Osteoblast (primary cell): ENCODE measurements around the gene RHBDF2. TPM values are rescaled to one million over a fixed set of nuclear protein-coding genes. Genes with fewer than 3 reads are reported as not detected.

Experiments used
- DNase-seq: peaks from one replicate; pipeline ENCODE4 v3.0.0; 2011; ENCODE audit warnings: low spot score, mixed read lengths; ENCODE audit not compliant: insufficient read length; ENCODE audit errors: missing footprints
- H2AFZ ChIP-seq: 2 replicates; pipeline ENCODE4 v1.6.0; 2011; ENCODE audit warnings: mild to moderate bottlenecking, low read length
- H3K27ac ChIP-seq: 2 replicates; pipeline ENCODE4 v1.5.1; 2011; ENCODE audit warnings: mild to moderate bottlenecking, low read depth, low read length, moderate library complexity
- H3K27me3 ChIP-seq: 2 replicates; pipeline ENCODE4 v1.6.0; 2012; ENCODE audit warnings: mild to moderate bottlenecking, control low read depth, inconsistent platforms, low read length, moderate library complexity; ENCODE audit not compliant: insufficient read depth
- H3K36me3 ChIP-seq: 2 replicates; pipeline ENCODE4 v1.5.1; 2011; ENCODE audit warnings: mild to moderate bottlenecking, low read length, control low read depth, moderate library complexity; ENCODE audit not compliant: insufficient read depth
- H3K4me1 ChIP-seq: 2 replicates; pipeline ENCODE4 v1.5.1; 2011; ENCODE audit warnings: mild to moderate bottlenecking, low read length, control low read depth, moderate library complexity; ENCODE audit not compliant: insufficient read depth
- H3K4me2 ChIP-seq: 2 replicates; pipeline ENCODE4 v1.6.0; 2011; ENCODE audit warnings: mild to moderate bottlenecking, low read length; ENCODE audit not compliant: insufficient read depth
- H3K4me3 ChIP-seq: fragments of 200-600 bp; sonication (generic); 3 replicates; pipeline ENCODE4 v1.5.1; 2012; ENCODE audit warnings: mild to moderate bottlenecking, low read length, inconsistent platforms; ENCODE audit not compliant: insufficient read depth
- H3K79me2 ChIP-seq: 2 replicates; pipeline ENCODE4 v1.6.0; 2012; ENCODE audit warnings: mild to moderate bottlenecking, low read length, control low read depth, inconsistent platforms; ENCODE audit not compliant: insufficient read depth
- H3K9me3 ChIP-seq: 2 replicates; pipeline ENCODE4 v1.5.1; 2011; ENCODE audit warnings: low read depth, low read length, control low read depth
- H4K20me1 ChIP-seq: 2 replicates; pipeline ENCODE4 v1.6.0; 2012; ENCODE audit warnings: mild to moderate bottlenecking, low read length, control low read depth; ENCODE audit not compliant: insufficient read depth
- CTCF ChIP-seq: IDR thresholded peaks from 2 replicates; pipeline ENCODE4 v1.5.1; 2011; ENCODE audit warnings: mild to moderate bottlenecking, low read depth, low read length, moderate library complexity; ENCODE audit errors: extremely low read depth
- total RNA-seq: library from RNA; depleted of rRNA; stranded (reverse); fragments of >200 nt; gene quantifications from 2 replicates; pipeline ENCODE4 v1.2.3, GENCODE V29; 2012

Gene RHBDF2
- total RNA-seq, 1 donor: 8.3 TPM

DNA sequence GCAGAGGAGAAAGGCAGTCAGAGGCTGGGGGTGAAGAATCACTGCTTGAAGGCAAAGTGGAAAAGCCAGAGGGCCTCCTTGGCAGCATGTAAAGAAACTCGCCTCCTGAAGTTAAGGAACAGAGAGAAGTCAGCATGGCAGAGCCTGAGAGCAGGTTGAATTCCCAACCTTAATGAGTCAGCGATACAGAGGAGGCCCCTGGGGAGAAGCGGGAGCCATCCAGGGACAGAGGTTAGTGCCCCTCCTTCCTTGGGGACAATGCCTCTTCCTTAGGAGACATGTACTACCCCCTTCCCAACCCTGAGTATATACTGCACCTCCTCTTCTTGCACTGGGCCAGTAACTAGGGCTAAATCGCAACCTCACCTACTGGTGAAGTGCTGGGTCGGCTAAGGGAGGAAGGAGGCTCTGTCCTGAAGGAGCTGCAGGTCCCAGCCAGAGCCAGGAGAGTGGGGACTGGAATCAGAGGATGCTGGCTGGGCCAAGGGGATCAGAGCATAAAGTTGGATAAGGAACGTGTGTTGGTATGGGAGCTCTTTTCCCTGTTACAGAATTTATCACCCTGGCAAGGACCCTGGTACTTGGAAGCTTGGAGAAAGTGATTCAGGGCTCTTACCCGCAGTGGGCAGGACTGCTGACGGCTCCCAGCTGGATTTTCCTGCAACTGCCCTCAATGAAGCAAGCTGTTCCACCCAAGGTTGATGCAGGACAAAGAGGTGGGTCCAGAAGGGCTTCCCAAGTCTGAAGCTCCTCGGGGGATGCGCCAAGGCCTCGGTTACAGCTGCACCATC is 39.3 kb downstream of the RHBDF2 start:
- no peak overlapping the region for H2AFZ ChIP-seq
- H4K20me1 ChIP-seq: no peaks in the 10 kb centered on the region
- no peak overlapping the region for H3K4me3 ChIP-seq
- H3K79me2 ChIP-seq: no peaks in the 10 kb centered on the region
- H3K9me3 ChIP-seq: no peaks in the 10 kb centered on the region
- no peaks in the 10 kb centered on the region for H3K36me3 ChIP-seq
- TF ChIP-seq CTCF: no peak
- H3K27ac ChIP-seq: no peak overlapping the region
- DNase-seq: no peak
- peaks cover 4% of the 10 kb centered on the region for H3K27me3 ChIP-seq
- H3K4me2 ChIP-seq: no peak overlapping the region
- H3K4me1 ChIP-seq: peaks cover 15% of the 10 kb centered on the region

DNA sequence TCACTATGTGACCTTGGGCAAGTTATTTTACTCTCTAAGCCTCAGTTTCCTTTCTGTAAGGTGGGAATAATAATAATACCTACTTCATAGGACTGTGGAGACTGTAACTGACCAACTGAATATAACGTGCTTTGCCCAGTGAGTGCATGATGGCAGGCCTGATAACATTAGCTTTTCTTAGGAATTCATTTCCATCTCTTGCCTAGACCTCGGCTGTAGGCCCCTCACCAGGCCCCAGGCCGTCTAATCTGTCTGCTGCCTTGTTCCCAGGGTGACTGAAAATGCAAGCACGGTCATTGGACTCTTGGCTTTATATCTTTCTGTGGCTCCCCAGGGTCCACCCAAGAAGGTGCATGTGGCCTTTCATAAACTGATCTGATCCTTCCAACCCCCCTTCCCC is 41.5 kb downstream of the RHBDF2 start:
- Histone ChIP-seq H3K9me3 (no peaks in the 10 kb centered on the region), H3K27ac (no peak overlapping the region), H3K4me2 (no peak overlapping the region), H2AFZ (no peak overlapping the region), H3K4me3 (no peak overlapping the region), H3K79me2 (no peaks in the 10 kb centered on the region), H4K20me1 (no peaks in the 10 kb centered on the region), H3K4me1 (peaks cover 15% of the 10 kb centered on the region), H3K36me3 (no peaks in the 10 kb centered on the region), H3K27me3 (peaks cover 4% of the 10 kb centered on the region)
- TF ChIP-seq CTCF: no peak
- DNase-seq: no peak

DNA sequence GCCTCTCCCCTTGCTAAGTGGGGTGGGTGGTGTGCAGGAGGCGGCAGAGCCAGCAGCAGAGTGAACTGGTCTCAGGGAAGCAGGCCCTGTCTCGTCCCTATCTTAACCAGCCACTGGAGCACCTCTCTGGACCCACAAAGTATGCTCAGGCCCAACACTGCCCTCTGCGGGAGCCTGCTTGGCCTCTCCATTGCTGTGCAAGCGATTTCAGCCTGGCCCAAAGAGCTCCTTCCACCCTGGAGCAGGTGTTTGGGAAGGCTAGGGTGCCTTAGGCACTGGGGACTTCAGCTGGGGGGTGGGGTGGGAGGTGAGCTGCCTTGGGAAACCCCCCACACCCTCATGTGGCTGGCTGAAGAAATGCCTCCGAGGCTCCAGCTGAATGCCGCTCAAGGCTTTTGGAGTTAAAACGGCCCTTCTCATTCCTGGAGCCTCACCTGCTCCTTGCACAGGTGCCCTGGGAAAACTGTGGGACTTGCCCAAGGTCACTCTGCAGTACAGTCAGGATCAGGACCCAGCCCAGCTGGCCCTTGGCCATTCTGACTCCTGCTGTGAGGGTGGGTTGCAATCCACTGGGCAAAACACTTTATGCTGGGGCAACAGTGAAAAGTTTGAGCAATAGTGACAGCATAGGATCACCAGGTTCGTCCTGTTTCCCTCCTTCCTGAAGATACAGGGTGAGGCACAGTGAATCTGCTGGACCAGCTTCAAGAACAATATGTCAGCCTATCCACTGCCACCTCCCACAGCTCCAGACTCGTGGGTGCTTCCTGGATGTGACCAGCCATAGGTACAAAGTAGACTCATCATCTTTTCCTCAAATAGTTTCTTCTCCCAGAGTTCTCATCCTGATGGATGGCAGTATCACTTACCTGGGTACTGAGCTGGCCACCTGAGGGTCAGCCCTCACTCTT is 42.4 kb downstream of the RHBDF2 start:
- no peaks in the 10 kb centered on the region for H3K9me3 ChIP-seq
- TF ChIP-seq CTCF: peak; percentile 68
- H3K4me3 ChIP-seq: no peak overlapping the region
- no peaks in the 10 kb centered on the region for H4K20me1 ChIP-seq
- no peak overlapping the region for H3K27ac ChIP-seq
- peaks cover 11% of the 10 kb centered on the region for H3K4me1 ChIP-seq
- peak; percentile 94 for DNase-seq
- H3K36me3 ChIP-seq: no peaks in the 10 kb centered on the region
- H3K4me2 ChIP-seq: no peak overlapping the region
- H3K27me3 ChIP-seq: peaks cover 4% of the 10 kb centered on the region
- peak overlapping the region; percentile 10 for H2AFZ ChIP-seq
- H3K79me2 ChIP-seq: no peaks in the 10 kb centered on the region

DNA sequence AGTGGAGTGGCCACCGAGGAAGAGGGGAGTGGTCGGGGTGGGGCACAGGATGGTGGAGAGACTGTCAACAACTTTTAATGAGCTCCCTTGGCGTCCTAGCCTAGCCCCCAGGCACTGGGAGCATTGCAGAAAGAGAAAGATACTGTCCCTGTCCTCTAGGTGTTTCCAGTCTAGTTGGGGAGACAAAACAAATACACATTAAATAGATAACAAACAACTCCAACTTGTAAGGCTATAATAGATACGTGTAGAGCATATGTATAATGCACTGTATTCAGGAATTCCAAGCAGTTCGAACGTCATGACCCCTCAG is 47.8 kb downstream of the RHBDF2 start:
- H3K27ac ChIP-seq: no peak overlapping the region
- H2AFZ ChIP-seq: no peak overlapping the region
- H3K9me3 ChIP-seq: no peaks in the 10 kb centered on the region

More for the DNA sequence above, 47.8 kb downstream of the RHBDF2 start:
- no peak for DNase-seq
- H3K27me3 ChIP-seq: no peaks in the 10 kb centered on the region
- H3K4me3 ChIP-seq: peak overlapping the region; percentile 92
- H3K79me2 ChIP-seq: peaks cover 43% of the 10 kb centered on the region
- H3K4me2 ChIP-seq: no peak overlapping the region
- H4K20me1 ChIP-seq: peaks cover 24% of the 10 kb centered on the region
- H3K4me1 ChIP-seq: peaks cover 21% of the 10 kb centered on the region
- no peaks in the 10 kb centered on the region for H3K36me3 ChIP-seq
- peak; percentile 1 for TF ChIP-seq CTCF
